ENCODE results near the gene ANXA4.

ANXA4 gene

DNA sequence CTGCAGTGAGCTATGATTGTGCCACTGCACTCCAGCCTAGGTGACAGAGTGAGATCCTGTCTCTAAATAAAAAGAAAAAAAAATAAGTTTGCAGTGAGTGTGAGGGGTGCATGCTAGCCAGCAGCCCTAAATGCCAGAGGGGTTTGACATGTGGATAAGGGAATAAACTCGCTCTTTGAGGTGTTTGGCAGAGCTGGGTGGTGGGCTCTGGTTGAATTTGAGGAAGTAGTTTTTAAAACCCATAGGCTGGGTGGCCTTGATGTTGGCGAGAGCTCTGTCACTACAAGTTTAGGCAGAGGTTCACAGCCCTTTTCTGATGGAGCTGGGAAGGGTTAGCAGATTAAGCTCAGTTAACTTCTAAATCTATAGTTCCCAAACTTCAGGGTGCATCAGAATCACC, 3.1 kb downstream of the ANXA4 start:
- TF ChIP-seq, protein P1, sequence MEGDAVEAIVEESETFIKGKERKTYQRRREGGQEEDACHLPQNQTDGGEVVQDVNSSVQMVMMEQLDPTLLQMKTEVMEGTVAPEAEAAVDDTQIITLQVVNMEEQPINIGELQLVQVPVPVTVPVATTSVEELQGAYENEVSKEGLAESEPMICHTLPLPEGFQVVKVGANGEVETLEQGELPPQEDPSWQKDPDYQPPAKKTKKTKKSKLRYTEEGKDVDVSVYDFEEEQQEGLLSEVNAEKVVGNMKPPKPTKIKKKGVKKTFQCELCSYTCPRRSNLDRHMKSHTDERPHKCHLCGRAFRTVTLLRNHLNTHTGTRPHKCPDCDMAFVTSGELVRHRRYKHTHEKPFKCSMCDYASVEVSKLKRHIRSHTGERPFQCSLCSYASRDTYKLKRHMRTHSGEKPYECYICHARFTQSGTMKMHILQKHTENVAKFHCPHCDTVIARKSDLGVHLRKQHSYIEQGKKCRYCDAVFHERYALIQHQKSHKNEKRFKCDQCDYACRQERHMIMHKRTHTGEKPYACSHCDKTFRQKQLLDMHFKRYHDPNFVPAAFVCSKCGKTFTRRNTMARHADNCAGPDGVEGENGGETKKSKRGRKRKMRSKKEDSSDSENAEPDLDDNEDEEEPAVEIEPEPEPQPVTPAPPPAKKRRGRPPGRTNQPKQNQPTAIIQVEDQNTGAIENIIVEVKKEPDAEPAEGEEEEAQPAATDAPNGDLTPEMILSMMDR (IDR thresholded peaks at IDR 0.05; ENCODE audit: control insufficient read depth, extremely low read depth, insufficient read depth) = no peak
- H3K4me3 ChIP-seq (ENCODE audit: low read depth, low read length) = no peak overlapping the region
- DNase-seq (ENCODE audit: low read depth) = no peak

DNA sequence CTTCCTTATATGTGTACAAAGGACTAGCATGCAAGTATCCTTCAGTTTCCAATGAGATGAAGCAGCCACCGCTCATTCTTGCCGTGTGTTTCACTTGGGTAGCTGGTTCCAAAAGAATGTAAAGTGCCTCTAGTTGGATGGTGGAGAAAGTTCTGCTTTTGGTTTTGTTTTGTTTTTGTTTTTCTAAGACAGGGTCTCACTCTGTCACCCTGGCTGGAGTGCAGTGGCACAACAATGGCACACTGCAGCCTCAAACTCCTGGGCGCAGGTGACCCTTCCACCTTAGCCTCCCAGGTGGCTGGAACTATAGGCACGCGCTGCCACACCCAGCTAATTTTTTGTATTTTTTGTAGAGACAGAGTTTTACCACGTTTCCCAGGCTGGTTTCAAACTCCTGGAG, 8.3 kb downstream of the ANXA4 start:
- TF ChIP-seq, protein P1 (IDR thresholded peaks at IDR 0.05; ENCODE audit: control insufficient read depth, extremely low read depth, insufficient read depth) = no peak
- H3K4me3 ChIP-seq (ENCODE audit: low read depth, low read length) = no peak overlapping the region
- DNase-seq (ENCODE audit: low read depth) = no peak

DNA sequence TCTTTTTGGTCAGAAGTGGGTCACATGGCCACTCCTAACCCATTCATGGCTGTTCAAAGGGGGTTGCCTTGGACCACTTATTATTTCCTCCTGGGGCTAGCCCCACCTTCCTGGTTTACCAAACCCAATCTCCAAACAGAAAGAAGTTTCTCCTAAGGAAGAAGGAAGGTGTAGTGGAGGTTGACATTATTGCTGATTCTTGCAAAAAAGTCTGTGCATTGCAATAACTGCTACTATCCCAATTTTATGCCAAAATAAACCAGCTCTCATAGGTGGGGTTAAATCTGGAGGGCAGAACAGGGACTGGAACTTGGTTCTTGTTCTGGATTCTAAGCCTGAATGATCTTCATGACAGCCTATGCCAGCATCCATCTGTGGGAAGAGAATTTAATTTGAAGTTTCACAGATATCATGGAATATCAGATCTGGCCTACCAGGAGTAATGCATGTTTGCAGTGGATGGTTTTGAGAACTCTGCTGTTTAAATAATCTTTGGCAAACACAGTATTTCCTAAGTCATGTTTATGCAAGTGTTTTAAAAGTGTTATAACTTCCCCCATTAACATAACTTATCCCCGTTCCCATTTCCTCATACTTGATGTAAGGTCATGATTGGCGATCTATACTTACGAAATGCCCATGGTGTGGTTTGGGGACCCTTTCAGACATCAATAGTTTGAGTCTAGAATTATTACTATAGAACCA, 11.9 kb downstream of the ANXA4 start:
- no peak overlapping the region for H3K4me3 ChIP-seq (ENCODE audit: low read depth, low read length)
- TF ChIP-seq, protein P1 (IDR thresholded peaks at IDR 0.05; ENCODE audit: control insufficient read depth, extremely low read depth, insufficient read depth) = no peak
- no peak for DNase-seq (ENCODE audit: low read depth)

DNA sequence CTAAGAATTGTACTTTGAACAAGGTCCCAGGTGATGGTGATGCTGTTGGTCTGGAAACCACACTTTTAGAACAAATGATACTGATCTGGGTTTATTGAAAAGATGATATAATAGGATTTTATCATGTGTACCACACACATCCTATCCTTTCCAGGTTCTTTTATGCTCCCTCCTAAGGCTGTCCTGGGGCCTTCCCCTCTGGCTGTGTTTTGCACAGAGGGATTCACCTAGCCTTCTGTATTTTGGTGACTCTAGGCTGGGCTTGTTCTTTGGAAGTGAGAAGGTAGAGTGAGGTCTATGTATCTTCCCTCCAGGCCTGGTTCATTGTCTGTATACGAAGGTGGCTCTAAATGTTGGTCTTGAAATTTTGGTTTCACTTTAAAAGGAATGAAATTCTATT, 12.7 kb downstream of the ANXA4 start:
- no peak for DNase-seq (ENCODE audit: low read depth)
- H3K4me3 ChIP-seq (ENCODE audit: low read depth, low read length) = no peak overlapping the region
- TF ChIP-seq, protein P1 (IDR thresholded peaks at IDR 0.05; ENCODE audit: control insufficient read depth, extremely low read depth, insufficient read depth) = no peak

DNA sequence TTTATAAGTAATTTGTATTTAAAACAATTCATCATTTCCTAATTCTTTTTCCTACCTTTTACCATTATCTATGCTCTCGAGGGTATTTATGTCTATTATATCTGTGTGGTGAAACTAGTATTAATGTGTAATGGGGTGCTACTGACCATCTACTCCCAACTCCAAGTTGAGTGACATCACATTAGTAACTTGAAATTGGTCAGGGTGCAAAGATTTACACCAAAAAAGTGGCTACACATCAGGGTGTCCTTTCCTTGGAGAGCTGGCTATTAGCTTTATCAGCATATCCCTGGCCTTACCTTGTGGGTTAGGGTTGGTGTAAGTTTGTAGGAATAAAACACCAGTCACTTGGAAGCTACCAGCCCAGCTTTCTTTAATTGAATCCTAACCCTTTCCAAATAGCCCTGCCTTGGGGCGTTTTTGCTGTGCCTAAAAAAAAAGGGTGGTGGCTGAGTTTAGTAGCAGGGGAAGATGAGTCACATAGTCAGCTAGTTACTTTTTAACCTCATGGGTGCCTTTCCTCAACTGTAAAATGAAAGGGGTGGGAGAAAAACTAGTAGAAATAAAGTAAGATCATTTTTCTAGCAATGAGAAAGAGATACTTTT, 14.0 kb downstream of the ANXA4 start:
- no peak for DNase-seq (ENCODE audit: low read depth)
- TF ChIP-seq, protein P1 (IDR thresholded peaks at IDR 0.05; ENCODE audit: control insufficient read depth, extremely low read depth, insufficient read depth) = no peak
- H3K4me3 ChIP-seq (ENCODE audit: low read depth, low read length) = no peak overlapping the region

DNA sequence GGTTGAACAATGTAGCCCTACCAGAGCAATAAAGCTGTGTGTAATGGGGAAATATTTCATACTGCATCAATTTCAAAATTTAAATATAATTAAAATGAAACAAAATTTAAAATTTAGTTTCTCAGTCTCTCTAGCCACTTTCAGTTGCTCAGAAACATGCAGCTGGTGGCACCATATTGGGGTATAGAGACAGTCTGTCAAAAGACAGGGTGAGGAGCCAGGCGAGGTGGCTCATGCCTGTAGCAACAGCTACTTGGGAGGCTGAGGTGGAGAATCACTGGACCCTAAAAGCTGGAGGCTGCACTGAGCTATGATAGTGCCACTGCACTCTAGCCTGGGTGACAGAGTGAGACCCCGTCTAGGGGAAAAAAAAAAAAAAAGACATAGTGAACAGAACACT, 20.1 kb downstream of the ANXA4 start:
- TF ChIP-seq, protein P1 (IDR thresholded peaks at IDR 0.05; ENCODE audit: control insufficient read depth, extremely low read depth, insufficient read depth) = no peak
- H3K4me3 ChIP-seq (ENCODE audit: low read depth, low read length) = no peak overlapping the region
- DNase-seq (ENCODE audit: low read depth) = no peak
